OCI-M1 (cell line): ENCODE data around the gene ALMS1.
"Not testable (repeated sequence)": the region's sequence is repeated elsewhere in the genome, so short reads cannot be mapped to it uniquely, and the experiment has no call there.

Experiments used
- DNase-seq: peaks from one replicate; lab custom pipeline; 2025; lab: John Stamatoyannopoulos, UW

Gene ALMS1

GRCh38 chr2:73402386-73403103, 16.9 kb downstream of the ALMS1 start:
- no peak for DNase-seq

DNA sequence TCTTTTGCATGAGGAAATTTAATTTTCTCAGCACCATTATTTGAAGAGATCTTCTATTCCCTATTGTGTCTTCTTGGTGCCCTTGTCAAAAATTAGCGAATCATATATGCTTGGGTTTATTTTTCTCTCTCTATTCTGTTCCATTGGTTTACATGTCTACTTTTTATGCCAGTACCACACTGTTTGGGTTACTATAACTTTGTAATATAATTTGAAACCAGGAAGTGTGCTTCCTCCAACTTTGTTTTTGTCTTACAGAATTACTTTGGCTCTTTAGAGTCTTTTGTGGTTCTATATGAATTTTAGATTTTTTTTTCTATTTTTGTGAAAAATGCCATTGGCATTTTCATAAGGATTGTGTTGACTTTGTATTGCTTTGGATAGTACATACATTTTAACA, 17.6 kb downstream of the ALMS1 start:
- DNase-seq = no peak

- DNase-seq = no peak
These were observed 18.8 kb downstream of the ALMS1 start for GRCh38 chr2:73404409-73404808.

DNA sequence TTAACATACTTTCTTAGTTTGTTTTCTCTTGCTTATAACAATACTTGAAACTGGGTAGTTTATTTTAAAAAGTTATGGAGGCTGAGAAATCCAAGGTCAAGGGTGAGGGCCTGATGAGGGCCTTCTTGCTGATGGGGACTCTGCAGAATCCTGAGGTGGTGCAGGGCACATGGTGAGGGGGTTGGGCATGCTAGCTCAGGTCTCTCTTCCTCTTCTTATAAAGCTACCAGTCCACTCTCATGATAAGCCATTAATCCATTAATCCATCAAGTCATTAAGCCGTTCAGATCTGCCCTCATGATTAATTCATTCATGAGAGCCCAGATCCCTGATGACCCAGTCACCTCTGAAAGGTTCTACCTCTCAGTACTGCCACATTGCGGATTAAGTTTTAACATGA, 21.4 kb downstream of the ALMS1 start:
- no peak for DNase-seq

DNA sequence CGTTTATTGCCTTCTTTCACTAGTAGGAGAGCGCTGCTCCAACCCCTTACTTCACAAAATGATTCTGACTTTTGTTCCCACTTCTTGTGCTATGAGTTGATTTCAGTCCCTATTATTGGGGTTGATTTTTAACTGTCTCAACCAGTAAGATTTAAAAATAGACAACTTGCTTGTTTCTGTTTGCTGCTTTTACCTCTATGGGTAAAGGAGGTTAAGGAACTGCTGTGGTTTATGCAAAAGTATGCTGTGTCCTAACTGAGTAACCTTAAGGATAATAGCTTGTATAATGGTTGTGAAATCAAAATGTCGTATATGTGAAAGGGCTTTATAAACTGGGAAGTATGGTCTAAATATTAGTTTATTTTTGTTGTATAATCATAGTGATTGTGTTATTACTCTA, 22.6 kb downstream of the ALMS1 start:
- DNase-seq = no peak

GRCh38 chr2:73414696-73415095, 29.1 kb downstream of the ALMS1 start:
- no peak for DNase-seq

DNA sequence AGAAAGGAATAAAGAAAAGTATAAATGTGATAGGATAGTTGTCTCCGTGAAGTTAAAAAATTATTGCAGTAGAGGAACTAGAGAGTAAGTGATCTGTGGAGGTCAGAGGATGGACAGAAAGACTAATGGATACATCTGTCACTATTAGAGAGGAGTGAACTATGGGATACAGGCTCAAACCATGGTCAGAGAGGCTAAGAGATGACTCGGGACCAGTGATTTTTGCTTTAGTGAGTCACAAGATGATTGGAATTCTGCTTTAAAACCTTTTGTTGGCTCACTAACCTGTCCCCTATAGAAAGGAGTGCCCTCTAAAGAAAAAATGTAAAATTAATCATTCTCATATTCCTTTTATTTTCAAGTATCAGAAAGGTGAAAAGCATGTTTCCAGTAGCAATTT, 30.3 kb downstream of the ALMS1 start:
- no peak for DNase-seq

GRCh38 chr2:73418343-73418742, 32.7 kb downstream of the ALMS1 start:
- DNase-seq = no peak

GRCh38 chr2:73423913-73424312, 38.3 kb downstream of the ALMS1 start:
- DNase-seq = no peak

DNA sequence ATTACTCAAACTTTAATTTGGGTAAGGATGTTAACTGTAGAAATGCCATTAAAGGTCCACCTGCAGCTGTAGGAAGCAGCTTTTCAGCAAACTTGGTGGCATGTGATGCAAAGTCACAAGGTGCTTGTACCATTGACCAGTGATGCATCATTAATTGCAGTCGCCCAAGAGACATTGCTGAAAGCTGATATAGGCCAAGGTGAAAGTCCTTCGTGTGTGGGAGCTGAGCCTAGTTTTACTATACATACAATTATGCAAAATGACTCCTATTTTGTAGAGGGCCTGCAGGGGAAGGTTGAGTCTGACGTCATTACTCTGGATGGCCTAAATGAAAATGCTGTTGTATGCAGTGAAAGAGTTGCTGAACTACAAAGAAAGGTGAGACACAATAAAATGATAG, 40.5 kb downstream of the ALMS1 start:
- DNase-seq = no peak

GRCh38 chr2:73436019-73436418, 50.4 kb downstream of the ALMS1 start:
- DNase-seq = peak; percentile 6

DNA sequence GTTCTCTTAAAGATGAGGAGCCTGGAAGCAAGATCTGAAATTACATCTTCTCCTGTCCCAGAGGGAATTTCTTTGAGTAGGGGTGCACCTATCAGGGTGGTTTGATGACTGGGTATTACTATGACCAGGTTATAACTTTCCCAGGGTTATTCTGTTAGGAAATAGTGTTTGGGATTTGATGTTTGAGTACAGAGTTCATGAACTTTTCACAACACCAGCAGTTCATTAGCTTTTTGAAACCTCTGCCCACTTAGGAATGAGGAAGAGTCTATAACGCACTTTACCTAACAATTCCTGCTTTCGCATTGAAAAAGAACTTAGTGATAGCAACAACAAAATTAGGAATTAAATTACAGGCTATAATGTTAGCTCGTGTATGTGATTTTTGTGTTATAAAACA, 58.6 kb downstream of the ALMS1 start:
- DNase-seq = no peak

DNA sequence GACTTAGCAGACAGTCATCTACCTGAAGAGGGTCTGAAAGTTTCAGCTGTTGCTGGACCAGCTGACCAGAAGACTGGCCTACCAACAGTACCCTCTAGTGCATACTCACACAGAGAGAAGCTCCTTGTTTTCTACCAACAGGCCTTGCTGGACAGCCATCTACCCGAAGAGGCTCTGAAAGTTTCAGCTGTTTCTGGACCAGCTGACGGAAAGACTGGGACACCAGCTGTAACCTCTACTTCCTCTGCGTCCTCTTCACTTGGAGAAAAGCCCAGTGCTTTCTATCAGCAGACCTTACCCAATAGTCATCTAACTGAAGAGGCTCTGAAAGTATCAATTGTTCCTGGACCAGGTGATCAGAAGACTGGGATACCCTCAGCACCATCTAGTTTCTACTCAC, 63.2 kb downstream of the ALMS1 start:
- DNase-seq = no peak

- no peak for DNase-seq
These were observed 63.8 kb downstream of the ALMS1 start for GRCh38 chr2:73449404-73449803.

- peak; percentile 85 for DNase-seq
These were observed 65.8 kb downstream of the ALMS1 start for GRCh38 chr2:73451263-73451972.

- no peak for DNase-seq
These were observed 72.3 kb downstream of the ALMS1 start for GRCh38 chr2:73457982-73458381.

GRCh38 chr2:73462388-73462787, 76.8 kb downstream of the ALMS1 start:
- not testable (repeated sequence) for DNase-seq

DNA sequence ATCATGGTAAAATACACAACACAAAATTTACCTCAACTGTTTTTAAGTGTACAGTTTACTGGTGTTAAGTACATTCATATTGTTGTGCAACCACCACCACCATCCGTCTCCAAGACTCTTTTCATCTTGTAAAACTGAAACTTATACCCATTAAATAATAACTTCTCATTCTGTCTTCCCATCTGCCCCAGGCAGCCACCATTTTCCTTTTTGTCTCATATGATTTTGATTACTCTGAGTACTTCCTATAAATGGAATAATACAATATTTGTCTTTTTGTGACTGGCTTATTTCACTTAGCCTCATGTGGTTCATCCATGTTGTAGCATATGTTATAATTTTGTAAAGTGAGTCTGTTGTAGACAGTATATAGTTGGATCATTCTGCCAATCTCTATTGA, 82.7 kb downstream of the ALMS1 start:
- no peak for DNase-seq

GRCh38 chr2:73483874-73484273, 98.2 kb downstream of the ALMS1 start:
- not testable (repeated sequence) for DNase-seq

DNA sequence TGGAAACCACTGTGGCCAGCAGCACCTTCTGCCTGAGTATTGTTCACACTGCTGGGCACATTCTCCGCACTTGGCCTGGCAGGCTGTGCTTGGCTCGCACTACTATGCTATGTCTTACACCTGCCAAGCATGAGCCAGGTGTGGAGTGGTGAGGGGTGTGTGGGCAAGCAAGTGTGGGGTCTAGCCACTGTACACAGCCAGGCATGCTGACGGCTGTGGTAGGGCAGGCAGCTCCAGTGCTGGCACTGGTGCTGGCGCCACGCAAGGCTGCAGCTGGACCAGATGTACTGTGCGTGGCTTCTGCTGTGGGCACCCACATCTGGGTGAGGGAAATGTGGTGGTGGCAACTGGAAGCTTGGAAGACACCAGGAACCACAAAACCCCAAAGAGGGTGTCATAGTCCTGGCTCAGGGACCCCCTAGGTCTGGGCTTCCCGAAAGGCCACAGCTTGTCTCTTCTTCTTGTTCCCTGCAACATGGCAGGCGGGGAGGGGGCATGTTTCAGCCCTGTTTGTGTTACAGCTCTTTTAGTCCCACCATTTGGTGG, 101.5 kb downstream of the ALMS1 start:
- no peak for DNase-seq

- no peak for DNase-seq
These were observed 102.4 kb downstream of the ALMS1 start for GRCh38 chr2:73488079-73488478.

DNA sequence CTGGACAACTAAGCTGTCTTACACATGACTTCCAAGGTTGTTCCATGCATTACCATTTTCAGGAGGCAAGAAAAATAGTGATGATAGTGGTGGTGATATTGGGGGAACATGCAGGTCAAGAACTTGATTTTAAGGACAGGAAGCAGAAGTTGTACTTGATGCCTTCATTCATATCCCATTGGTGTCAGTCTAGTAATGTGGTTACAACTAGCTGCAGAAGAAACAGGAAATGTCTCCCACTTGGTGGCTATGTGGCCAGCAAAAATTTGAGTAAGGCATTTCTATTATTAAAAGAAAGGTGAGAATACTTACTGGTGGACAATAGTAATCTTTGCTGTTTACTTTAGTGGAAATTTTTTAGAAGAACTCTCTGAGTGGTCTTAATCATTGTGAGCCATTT, 103.4 kb downstream of the ALMS1 start:
- no peak for DNase-seq

GRCh38 chr2:73494031-73494430, 108.4 kb downstream of the ALMS1 start:
- DNase-seq = no peak
